Kidney (tissue), 14 donors: Measurements from ENCODE around the gene NEURL1. TPM values are rescaled to one million over a fixed set of nuclear protein-coding genes. Genes with fewer than 3 reads are reported as not detected.

ENCODE experiments used
- DNase-seq, 5 donors: peaks; one replicate each; pipeline ENCODE4 v3.0.0-alpha.2; 2013 to 2020
- FAIRE-seq: peaks from 2 replicates; lab custom pipeline; 2012; peaks lifted over from hg19 to GRCh38; lab: Jason Lieb, UNC
- H3K27ac ChIP-seq, 2 donors: one replicate each; pipeline ENCODE4 v1.7.0; 2013; ENCODE audit warnings: low read depth in 2 of 2, low read length in 2 of 2, inconsistent platforms in 1 of 2
- H3K27me3 ChIP-seq: one replicate; pipeline ENCODE4 v1.7.1; 2013; ENCODE audit warnings: low read length, inconsistent platforms; ENCODE audit not compliant: control insufficient read depth, insufficient read depth
- H3K36me3 ChIP-seq, 3 donors: one replicate each; pipeline versions ENCODE4 v1.7.0 to v1.7.1; 2013; ENCODE audit warnings: low read length in 3 of 3, control low read depth in 1 of 3, inconsistent platforms in 1 of 3; ENCODE audit not compliant: insufficient read depth in 3 of 3, control insufficient read depth in 2 of 3
- H3K4me1 ChIP-seq, 3 donors: one replicate each; pipeline versions ENCODE4 v1.7.0 to v1.7.1; 2013; ENCODE audit warnings: low read length in 3 of 3, inconsistent platforms in 1 of 3, low read depth in 1 of 3; ENCODE audit not compliant: control insufficient read depth in 2 of 3, insufficient read depth in 2 of 3
- H3K4me3 ChIP-seq, 3 donors: one replicate each; pipeline versions ENCODE4 v1.7.0 to v1.8.1; 2013; ENCODE audit warnings: low read length in 3 of 3, control low read depth in 1 of 3, inconsistent platforms in 1 of 3
- H3K9ac ChIP-seq, 3 donors: one replicate each; pipeline versions ENCODE4 v1.7.0 to v1.7.1; 2013; ENCODE audit warnings: low read length in 3 of 3, control low read depth in 1 of 3, inconsistent platforms in 1 of 3
- H3K9me3 ChIP-seq, 3 donors: one replicate each; pipeline versions ENCODE4 v1.7.0 to v1.7.1; 2013; ENCODE audit warnings: low read length in 3 of 3, control low read depth in 1 of 3, inconsistent platforms in 1 of 3; ENCODE audit not compliant: control insufficient read depth in 2 of 3, insufficient read depth in 1 of 3
- intact Hi-C: fragments of 100-400 bp; cut with DNase I; formaldehyde crosslinking; loops from one replicate; pipeline ENCODE4 v1.11.1; 2022
- polyA plus RNA-seq: library from polyadenylated mRNA; stranded (reverse); fragments of 350-450 nt; fragmentation: Illumina TruSeq; extraction: RNeasy Lipid Tissue Mini Kit (QIAGEN cat#74804); gene quantifications from one replicate; pipeline ENCODE4 v1.2.3, GENCODE V29; 2014; ENCODE audit warnings: low read depth, low replicate concordance; ENCODE audit not compliant: insufficient read depth
- total RNA-seq: library from RNA; stranded (reverse); fragmentation: NEBNext Ultra II Directional; extraction: Animal tissue kit (Norgen Biotek cat#: 25700); gene quantifications from one replicate; pipeline ENCODE4 v1.2.1, GENCODE V29; 2021
- TF ChIP-seq, protein P1 (sequence below): IDR thresholded peaks from 3 replicates; pipeline ENCODE4 v1.5.1; 2012; ENCODE audit warnings: mild to moderate bottlenecking, moderate library complexity, borderline replicate concordance; ENCODE audit not compliant: insufficient read depth; ENCODE audit errors: extremely low read depth
- donor health status: control.
- donor health status: control.
- donor health status: control.
- donor health status: control.
- donor health status: control.
- donor health status: DM: yes; HTN: yes; CAD: no.
- donor health status: Normal renal cell carcinoma (clear cell type).

NEURL1 gene
- total and polyA plus RNA-seq, 2 donors from 2014 or later: 1.2 TPM

DNA sequence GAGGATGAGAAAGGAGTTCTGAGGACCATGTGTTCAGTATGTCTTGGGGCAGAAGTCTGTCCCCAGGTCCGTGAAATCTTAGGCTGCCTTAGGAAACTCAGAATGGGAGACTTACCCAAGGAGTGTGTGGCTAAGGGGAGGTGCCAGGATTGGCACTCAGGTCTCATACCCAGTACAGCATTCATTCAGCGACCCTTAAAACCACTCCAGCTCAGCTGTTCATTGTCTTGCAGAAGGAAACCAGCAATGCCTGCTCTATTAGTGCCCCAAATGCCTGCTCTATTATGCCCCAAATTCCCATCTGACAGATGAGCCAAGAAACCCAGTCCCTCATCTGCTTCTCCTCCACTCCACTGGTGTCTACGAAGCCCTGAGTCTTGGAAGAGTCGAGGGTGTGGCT lies 147.8 kb downstream of the NEURL1 start:
- Histone ChIP-seq H3K4me1 (peaks cover 0 to 11% (median 0%) of the 10 kb centered on the region in 3 donors), H3K27ac (no peak overlapping the region), H3K36me3 (peaks cover 0 to under 1% (median 0%) of the 10 kb centered on the region in 3 donors), H3K9ac (no peak overlapping the region), H3K27me3 (no peaks in the 10 kb centered on the region), H3K4me3 (no peak overlapping the region), H3K9me3 (no peaks in the 10 kb centered on the region)
- no peak for DNase-seq
- TF ChIP-seq, protein P1, sequence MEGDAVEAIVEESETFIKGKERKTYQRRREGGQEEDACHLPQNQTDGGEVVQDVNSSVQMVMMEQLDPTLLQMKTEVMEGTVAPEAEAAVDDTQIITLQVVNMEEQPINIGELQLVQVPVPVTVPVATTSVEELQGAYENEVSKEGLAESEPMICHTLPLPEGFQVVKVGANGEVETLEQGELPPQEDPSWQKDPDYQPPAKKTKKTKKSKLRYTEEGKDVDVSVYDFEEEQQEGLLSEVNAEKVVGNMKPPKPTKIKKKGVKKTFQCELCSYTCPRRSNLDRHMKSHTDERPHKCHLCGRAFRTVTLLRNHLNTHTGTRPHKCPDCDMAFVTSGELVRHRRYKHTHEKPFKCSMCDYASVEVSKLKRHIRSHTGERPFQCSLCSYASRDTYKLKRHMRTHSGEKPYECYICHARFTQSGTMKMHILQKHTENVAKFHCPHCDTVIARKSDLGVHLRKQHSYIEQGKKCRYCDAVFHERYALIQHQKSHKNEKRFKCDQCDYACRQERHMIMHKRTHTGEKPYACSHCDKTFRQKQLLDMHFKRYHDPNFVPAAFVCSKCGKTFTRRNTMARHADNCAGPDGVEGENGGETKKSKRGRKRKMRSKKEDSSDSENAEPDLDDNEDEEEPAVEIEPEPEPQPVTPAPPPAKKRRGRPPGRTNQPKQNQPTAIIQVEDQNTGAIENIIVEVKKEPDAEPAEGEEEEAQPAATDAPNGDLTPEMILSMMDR: no peak
- intact Hi-C loops: no loop called here
- FAIRE-seq: no peak

Other genes with a start within 250 kb of the NEURL1 start
- gene RPEL1, start 247.8 kb upstream of the NEURL1 start, total RNA-seq: not detected
- gene RPEL1, start 247.8 kb upstream of the NEURL1 start, polyA plus RNA-seq: not detected
- gene INA, start 216.6 kb upstream of the NEURL1 start, total RNA-seq: 0.16 TPM
- not detected for gene INA, start 216.6 kb upstream of the NEURL1 start, polyA plus RNA-seq
- 6.3 TPM for gene PCGF6, start 142.6 kb upstream of the NEURL1 start, total RNA-seq
- 3.0 TPM for gene PCGF6, start 142.6 kb upstream of the NEURL1 start, polyA plus RNA-seq
- 2.5 TPM for gene TAF5, start 125.7 kb upstream of the NEURL1 start, total RNA-seq
- 1.5 TPM for gene TAF5, start 125.7 kb upstream of the NEURL1 start, polyA plus RNA-seq
- gene ATP5MK, start 97.2 kb upstream of the NEURL1 start, total RNA-seq: 265 TPM
- 1,143 TPM for gene ATP5MK, start 97.2 kb upstream of the NEURL1 start, polyA plus RNA-seq
- 24.9 TPM for gene PDCD11, start 97.1 kb upstream of the NEURL1 start, total RNA-seq
- gene PDCD11, start 97.1 kb upstream of the NEURL1 start, polyA plus RNA-seq: 8.7 TPM
- gene CALHM2, start 41.3 kb upstream of the NEURL1 start, total RNA-seq: 26.0 TPM
- gene CALHM2, start 41.3 kb upstream of the NEURL1 start, polyA plus RNA-seq: 8.0 TPM
- not detected for gene CALHM1, start 34.8 kb upstream of the NEURL1 start, total RNA-seq
- gene CALHM1, start 34.8 kb upstream of the NEURL1 start, polyA plus RNA-seq: not detected
- gene CALHM3, start 14.5 kb upstream of the NEURL1 start, total RNA-seq: not detected
- gene CALHM3, start 14.5 kb upstream of the NEURL1 start, polyA plus RNA-seq: not detected